HG02759 (cell line): Measurements from ENCODE around the gene NEDD8.

Experiments used
- ATAC-seq: cut with Tn5 transposase; IDR thresholded peaks from one replicate; pipeline ENCODE4 v1.9.1; 2021; ENCODE audit warnings: mild to moderate bottlenecking, moderate library complexity; ENCODE audit not compliant: unreplicated experiment

NEDD8 gene

GRCh38 chr14:24264298-24264697, 32.1 kb upstream of the NEDD8 start:
- ATAC-seq: no peak

- ATAC-seq: no peak
Observed at GRCh38 chr14:24263848-24264247, 31.7 kb upstream of the NEDD8 start.

GRCh38 chr14:24262821-24263733, 30.9 kb upstream of the NEDD8 start, which contains the start of gene TGM1:
Gene TGM1, minus strand, starts transcription at chr14:24263177. Its CDS starts 825 bp downstream, at chr14:24262352.
- ATAC-seq: no peak

- no peak for ATAC-seq
Observed at GRCh38 chr14:24261969-24262327, 29.8 kb upstream of the NEDD8 start.

GRCh38 chr14:24261256-24261968, 29.2 kb upstream of the NEDD8 start:
- no peak for ATAC-seq

- ATAC-seq: no peak
Observed at GRCh38 chr14:24260780-24261157, 28.6 kb upstream of the NEDD8 start.

- ATAC-seq: no peak
Observed at GRCh38 chr14:24260026-24260779, 28.0 kb upstream of the NEDD8 start.

GRCh38 chr14:24259282-24260025, 27.3 kb upstream of the NEDD8 start:
- ATAC-seq: no peak

GRCh38 chr14:24258548-24259265, 26.5 kb upstream of the NEDD8 start:
- no peak for ATAC-seq

- no peak for ATAC-seq
Observed at GRCh38 chr14:24258119-24258518, 26.0 kb upstream of the NEDD8 start.

GRCh38 chr14:24256960-24257359, 24.8 kb upstream of the NEDD8 start:
- no peak for ATAC-seq

- no peak for ATAC-seq
Observed at GRCh38 chr14:24255931-24256711, 24.0 kb upstream of the NEDD8 start.

- no peak for ATAC-seq
Observed at GRCh38 chr14:24255438-24255837, 23.3 kb upstream of the NEDD8 start.

GRCh38 chr14:24254630-24255392, 22.6 kb upstream of the NEDD8 start:
- ATAC-seq: no peak

- ATAC-seq: no peak
Observed at GRCh38 chr14:24253936-24254335, 21.8 kb upstream of the NEDD8 start.

- ATAC-seq: no peak
Observed at GRCh38 chr14:24252289-24253124, 20.3 kb upstream of the NEDD8 start.

GRCh38 chr14:24251880-24252288, 19.7 kb upstream of the NEDD8 start:
- no peak for ATAC-seq

GRCh38 chr14:24250354-24250753, 18.2 kb upstream of the NEDD8 start:
- no peak for ATAC-seq
